OCI-LY1 (cell line): ENCODE data around the gene MAN2B2.

Source experiments
- EZH2 ChIP-seq: fragments of 200-600 bp; sonication (generic), shearing (Covaris generic); IDR thresholded peaks from 2 replicates; pipeline ENCODE4 v1.8.0; 2017; ENCODE audit warnings: borderline replicate concordance, mixed run types, mild to moderate bottlenecking, antibody characterized with exemption, low read length, moderate library complexity, mixed read lengths
- TF ChIP-seq, protein P1 (sequence below): fragments of 200-600 bp; sonication (generic), shearing (Covaris generic); IDR thresholded peaks from 2 replicates; pipeline ENCODE4 v1.5.1; 2017; ENCODE audit warnings: mild to moderate bottlenecking, antibody characterized with exemption, low read length, moderate library complexity, mixed read lengths

GRCh38 chr4:6542951-6543350 lies 32.0 kb upstream of the MAN2B2 start:
- no peak for TF ChIP-seq EZH2
- TF ChIP-seq, protein P1, sequence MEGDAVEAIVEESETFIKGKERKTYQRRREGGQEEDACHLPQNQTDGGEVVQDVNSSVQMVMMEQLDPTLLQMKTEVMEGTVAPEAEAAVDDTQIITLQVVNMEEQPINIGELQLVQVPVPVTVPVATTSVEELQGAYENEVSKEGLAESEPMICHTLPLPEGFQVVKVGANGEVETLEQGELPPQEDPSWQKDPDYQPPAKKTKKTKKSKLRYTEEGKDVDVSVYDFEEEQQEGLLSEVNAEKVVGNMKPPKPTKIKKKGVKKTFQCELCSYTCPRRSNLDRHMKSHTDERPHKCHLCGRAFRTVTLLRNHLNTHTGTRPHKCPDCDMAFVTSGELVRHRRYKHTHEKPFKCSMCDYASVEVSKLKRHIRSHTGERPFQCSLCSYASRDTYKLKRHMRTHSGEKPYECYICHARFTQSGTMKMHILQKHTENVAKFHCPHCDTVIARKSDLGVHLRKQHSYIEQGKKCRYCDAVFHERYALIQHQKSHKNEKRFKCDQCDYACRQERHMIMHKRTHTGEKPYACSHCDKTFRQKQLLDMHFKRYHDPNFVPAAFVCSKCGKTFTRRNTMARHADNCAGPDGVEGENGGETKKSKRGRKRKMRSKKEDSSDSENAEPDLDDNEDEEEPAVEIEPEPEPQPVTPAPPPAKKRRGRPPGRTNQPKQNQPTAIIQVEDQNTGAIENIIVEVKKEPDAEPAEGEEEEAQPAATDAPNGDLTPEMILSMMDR, result no peak
